SJSA1 (cell line): ENCODE measurements around the gene ARFGAP2. TPM values are rescaled to one million over a fixed set of nuclear protein-coding genes. Genes with fewer than 3 reads are reported as not detected.
"Not testable (repeated sequence)": the region's sequence is repeated elsewhere in the genome, so short reads cannot be mapped to it uniquely, and the experiment has no call there.

Experiments
- DNase-seq, 2 experiments: peaks; one replicate each; pipeline ENCODE4 v3.0.0-alpha.2; 2015 to 2020; ENCODE audit warnings: low spot score in 2 of 2, low read depth in 1 of 2
- H3K27ac ChIP-seq: fragments of 250-450 bp; sonication (Bioruptor Pico); 2 replicates; pipeline ENCODE4 v1.5.1; 2020; ENCODE audit warnings: mild to moderate bottlenecking, moderate library complexity
- H3K27me3 ChIP-seq: fragments of 250-450 bp; sonication (Bioruptor Pico); replicated peaks from 2 replicates; pipeline ENCODE4 v1.5.1; 2020; ENCODE audit warnings: mild to moderate bottlenecking, moderate library complexity
- H3K36me3 ChIP-seq: fragments of 250-450 bp; sonication (Bioruptor Pico); 2 replicates; pipeline ENCODE4 v1.5.1; 2020; ENCODE audit warnings: mild to moderate bottlenecking
- H3K4me1 ChIP-seq: fragments of 250-450 bp; sonication (Bioruptor Pico); replicated peaks from 2 replicates; pipeline ENCODE4 v1.6.1; 2021; ENCODE audit warnings: mild to moderate bottlenecking
- H3K4me3 ChIP-seq: fragments of 250-450 bp; sonication (Bioruptor Pico); 2 replicates; pipeline ENCODE4 v1.5.1; 2020; ENCODE audit warnings: mild to moderate bottlenecking
- H3K9me3 ChIP-seq: fragments of 250-450 bp; sonication (Bioruptor Pico); replicated peaks from 2 replicates; pipeline ENCODE4 v1.5.1; 2020; ENCODE audit warnings: mild to moderate bottlenecking
- total RNA-seq: library from RNA; depleted of rRNA; stranded (reverse); fragments of >200 nt; shearing (Covaris generic); gene quantifications from 2 replicates; pipeline ENCODE4 v1.2.3, GENCODE V29; 2014

The ARFGAP2 gene
- total RNA-seq, 1 experiment from 2014 or later: 134 TPM

- Histone ChIP-seq H3K9me3 (no peaks in the 10 kb centered on the region), H3K27ac (no peak overlapping the region), H3K4me1 (0 out of 2 replicates have a peak, but pooled peaks cover 5% of the 10 kb centered on the region), H3K36me3 (no peaks in the 10 kb centered on the region), H3K4me3 (no peak overlapping the region), H3K27me3 (no peaks in the 10 kb centered on the region)
- DNase-seq: no peak
Measured at GRCh38 chr11:47204637-47204989, 27.9 kb upstream of the ARFGAP2 start.

DNA sequence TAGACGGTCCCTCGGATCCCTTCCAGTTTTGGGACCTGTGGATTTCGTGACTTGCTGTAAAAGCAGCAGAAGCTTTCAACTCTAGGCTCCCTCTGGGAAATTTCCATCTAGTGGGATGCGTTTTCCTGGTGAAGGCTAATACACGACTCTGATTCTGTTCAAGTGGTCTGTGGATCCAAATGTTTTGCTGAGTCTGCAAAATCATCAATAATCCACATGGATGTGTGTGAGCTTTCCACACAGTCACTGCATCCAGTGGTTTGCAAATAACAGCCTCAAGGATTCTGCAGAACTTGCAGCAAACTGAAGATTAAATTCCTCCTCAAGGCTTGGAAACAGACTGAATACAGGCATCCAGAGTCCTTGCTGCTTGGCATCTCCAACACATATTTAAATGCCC, 25.9 kb upstream of the ARFGAP2 start:
- H3K9me3 ChIP-seq: no peaks in the 10 kb centered on the region
- H3K27ac ChIP-seq: no peak overlapping the region
- DNase-seq: no peak
- H3K4me1 ChIP-seq: 0 out of 2 replicates have a peak, but pooled peaks cover 5% of the 10 kb centered on the region
- H3K4me3 ChIP-seq: no peak overlapping the region
- no peaks in the 10 kb centered on the region for H3K27me3 ChIP-seq
- no peaks in the 10 kb centered on the region for H3K36me3 ChIP-seq

- Histone ChIP-seq H3K9me3 (no peaks in the 10 kb centered on the region), H3K4me3 (no peak overlapping the region), H3K4me1 (0 out of 2 replicates have a peak, but pooled peaks cover 5% of the 10 kb centered on the region), H3K27ac (no peak overlapping the region), H3K27me3 (no peaks in the 10 kb centered on the region), H3K36me3 (no peaks in the 10 kb centered on the region)
- DNase-seq: no peak
Measured at GRCh38 chr11:47201015-47201414, 24.3 kb upstream of the ARFGAP2 start.

GRCh38 chr11:47198161-47198560, 21.5 kb upstream of the ARFGAP2 start:
- H3K27ac ChIP-seq, DNase-seq, H3K27me3 ChIP-seq, H3K4me1 ChIP-seq, H3K4me3 ChIP-seq, H3K36me3 ChIP-seq, H3K9me3 ChIP-seq: not testable (repeated sequence)

GRCh38 chr11:47192111-47192510, 15.4 kb upstream of the ARFGAP2 start:
- peaks cover 23% of the 10 kb centered on the region for H3K4me1 ChIP-seq
- no peak overlapping the region for H3K4me3 ChIP-seq
- no peak overlapping the region for H3K27ac ChIP-seq
- H3K27me3 ChIP-seq: no peaks in the 10 kb centered on the region
- no peak for DNase-seq
- H3K36me3 ChIP-seq: no peaks in the 10 kb centered on the region
- no peaks in the 10 kb centered on the region for H3K9me3 ChIP-seq

- H3K27ac ChIP-seq, H3K9me3 ChIP-seq, H3K36me3 ChIP-seq, H3K4me3 ChIP-seq, DNase-seq, H3K27me3 ChIP-seq: not testable (repeated sequence)
- H3K4me1 ChIP-seq: peaks cover 31% of the 10 kb centered on the region
Measured at GRCh38 chr11:47191137-47191536, 14.5 kb upstream of the ARFGAP2 start.

DNA sequence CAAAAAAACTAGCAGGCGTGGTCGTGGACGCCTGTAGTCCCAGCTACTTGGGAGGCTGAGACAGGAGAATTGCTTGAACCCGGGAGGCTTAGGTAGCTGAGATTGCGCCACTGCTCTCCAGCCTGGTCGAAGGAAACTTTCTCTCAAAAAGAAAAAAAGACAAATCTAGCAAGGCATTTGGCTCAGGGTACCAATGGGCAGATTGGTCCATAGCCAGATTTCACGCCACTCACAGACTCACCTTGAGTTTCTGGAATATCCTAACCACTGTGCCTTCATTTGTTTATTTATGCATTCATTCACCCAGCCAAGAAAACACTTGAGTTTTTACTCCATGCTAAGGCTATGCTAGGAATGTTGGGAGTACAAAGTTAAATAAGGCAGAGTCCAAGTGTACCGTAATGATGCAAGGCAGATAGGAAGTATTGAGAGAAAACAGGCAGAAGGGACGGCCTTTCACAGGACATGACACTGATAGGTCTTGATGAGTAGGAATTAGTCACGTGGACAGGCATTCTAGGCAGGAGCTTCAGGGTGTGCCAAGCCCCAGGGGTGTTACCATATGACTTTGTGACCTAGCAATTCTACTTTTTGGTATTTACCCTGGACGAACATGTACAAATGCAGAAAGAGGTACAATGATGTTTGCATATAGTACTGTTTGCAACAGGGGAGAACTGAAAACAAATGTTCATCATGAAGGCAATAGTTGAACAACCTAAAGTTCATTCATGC, 12.6 kb upstream of the ARFGAP2 start:
- no peak overlapping the region for H3K4me3 ChIP-seq
- 0 out of 2 replicates have a peak, but pooled peaks cover 4% of the 10 kb centered on the region for H3K9me3 ChIP-seq
- peak; percentile 75 to 86 for DNase-seq
- H3K36me3 ChIP-seq: peaks cover 6% of the 10 kb centered on the region
- H3K27me3 ChIP-seq: no peaks in the 10 kb centered on the region
- H3K4me1 ChIP-seq: peaks cover 44% of the 10 kb centered on the region
- 0 out of 2 replicates have a peak overlapping the region, but pooled peaks have one; percentile 28 for H3K27ac ChIP-seq

GRCh38 chr11:47188259-47188658, 11.6 kb upstream of the ARFGAP2 start:
- peaks cover 8% of the 10 kb centered on the region for H3K36me3 ChIP-seq
- H3K4me3 ChIP-seq: no peak overlapping the region
- peaks cover 44% of the 10 kb centered on the region for H3K4me1 ChIP-seq
- no peaks in the 10 kb centered on the region for H3K27me3 ChIP-seq
- no peak for DNase-seq
- H3K27ac ChIP-seq: no peak overlapping the region
- H3K9me3 ChIP-seq: 0 out of 2 replicates have a peak, but pooled peaks cover 4% of the 10 kb centered on the region

DNA sequence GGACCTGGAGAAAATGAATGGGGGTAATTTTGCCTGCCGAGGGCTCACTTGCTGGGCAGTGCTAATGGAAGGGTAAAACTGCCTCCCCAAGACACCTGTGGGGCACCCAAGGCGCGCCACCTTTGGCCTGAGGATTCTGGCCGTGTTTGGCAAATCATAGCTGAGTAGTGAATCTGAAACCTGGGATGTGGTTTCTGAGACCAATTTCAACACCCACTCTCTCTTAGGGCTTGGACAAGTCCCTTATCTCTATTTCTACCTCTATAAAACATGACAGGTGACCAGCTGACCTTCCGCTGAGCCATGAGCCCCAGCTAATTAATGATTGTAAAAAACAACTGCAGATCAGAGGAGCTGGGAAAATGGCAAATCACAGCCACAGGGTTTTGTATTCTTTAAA, 11.0 kb upstream of the ARFGAP2 start:
- Histone ChIP-seq H3K27me3 (no peaks in the 10 kb centered on the region), H3K4me1 (peaks cover 44% of the 10 kb centered on the region), H3K27ac (no peak overlapping the region), H3K36me3 (peaks cover 8% of the 10 kb centered on the region), H3K9me3 (0 out of 2 replicates have a peak, but pooled peaks cover 4% of the 10 kb centered on the region), H3K4me3 (peak overlapping the region; percentile 89; the same call in 1 of the 2 replicates)
- DNase-seq: no peak

DNA sequence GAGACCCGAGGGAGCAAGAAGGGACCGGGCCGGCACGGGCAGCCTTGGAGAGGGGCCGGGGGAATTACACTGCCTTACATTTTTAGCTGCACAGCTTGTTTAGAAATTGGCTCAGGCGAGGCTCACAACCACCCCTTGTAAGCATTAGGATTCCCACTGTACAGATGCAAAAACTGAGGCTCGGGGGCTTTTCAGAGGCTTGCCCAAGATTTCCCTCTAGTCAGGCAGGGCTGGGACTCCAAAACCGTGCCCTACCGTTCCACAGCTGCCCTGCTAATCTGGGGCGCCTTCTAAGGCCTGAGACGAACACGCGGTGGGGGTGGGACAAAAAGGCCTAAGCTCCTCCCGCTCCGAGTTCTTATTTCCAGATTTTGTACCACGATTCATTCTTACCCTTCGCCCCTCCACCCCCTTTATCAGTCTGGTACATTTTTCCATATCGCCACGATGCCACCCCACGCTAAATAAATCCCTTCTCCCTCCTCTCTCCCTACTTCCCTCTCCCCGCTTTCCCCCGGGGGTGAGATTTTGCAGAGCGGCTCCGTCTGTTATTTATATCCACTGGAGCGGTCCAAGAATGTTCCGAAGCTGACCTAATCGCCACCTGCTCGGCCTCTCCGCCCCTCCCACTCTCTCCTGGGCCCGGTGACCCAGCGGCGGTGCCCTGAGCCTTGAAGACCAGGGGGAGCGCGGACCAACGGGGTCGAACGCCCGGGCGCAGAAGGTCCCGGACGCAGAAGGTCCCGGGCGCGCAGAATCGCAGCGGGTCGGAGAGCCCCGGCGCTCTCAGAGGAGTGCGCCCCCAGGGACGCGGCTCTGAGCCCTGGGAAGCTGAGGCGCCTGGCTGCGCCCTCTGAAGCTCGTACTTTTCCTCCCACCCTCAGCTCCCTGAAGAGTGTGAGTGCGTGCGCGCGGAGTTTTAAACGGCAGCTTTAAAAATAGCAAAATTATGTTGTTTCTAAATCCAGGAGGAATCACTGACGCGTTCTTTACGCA, 10.3 kb upstream of the ARFGAP2 start:
- peaks cover 8% of the 10 kb centered on the region for H3K36me3 ChIP-seq
- H3K4me1 ChIP-seq: peaks cover 44% of the 10 kb centered on the region
- H3K27ac ChIP-seq: no peak overlapping the region
- peak overlapping the region; percentile 89 for H3K4me3 ChIP-seq
- peak in 1 of 2 experiments; percentile 48 for DNase-seq
- H3K27me3 ChIP-seq: no peaks in the 10 kb centered on the region
- H3K9me3 ChIP-seq: 0 out of 2 replicates have a peak, but pooled peaks cover 4% of the 10 kb centered on the region

DNA sequence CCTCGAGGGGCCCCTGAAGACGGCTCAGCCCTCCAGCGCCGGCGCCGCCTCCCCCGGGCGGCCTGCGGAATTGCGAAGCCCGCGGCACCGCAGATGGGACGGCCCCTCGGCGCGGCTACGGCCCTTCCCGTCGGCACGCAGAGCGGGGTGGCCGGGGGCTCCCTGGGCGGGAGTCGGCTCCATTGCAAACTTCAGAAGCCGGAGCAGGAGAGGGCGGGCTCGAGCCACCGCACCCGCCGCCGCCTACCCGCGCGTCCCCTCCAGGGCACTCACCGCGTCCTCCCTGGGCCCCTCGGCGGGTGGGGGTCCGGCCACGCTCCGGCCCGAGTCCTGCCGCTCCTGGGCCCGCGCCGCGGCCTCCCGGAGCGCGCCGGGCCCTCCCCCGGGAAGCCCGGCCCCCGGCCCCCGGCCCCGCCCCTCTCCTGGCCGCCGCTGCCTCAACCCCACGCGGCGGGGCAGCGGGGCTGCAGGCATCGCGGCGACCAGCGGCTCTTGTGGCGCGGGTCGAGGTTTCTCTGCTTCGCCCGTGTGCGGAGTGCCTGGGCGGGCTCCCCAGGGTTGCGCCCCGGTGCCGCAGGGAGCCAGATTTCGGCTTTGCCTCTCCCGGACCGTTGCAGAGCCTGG, 9.5 kb upstream of the ARFGAP2 start, which contains the start of gene PACSIN3:
TSS of gene PACSIN3 (minus strand) at position 359 of the 624 bp plus-strand sequence. CDS start 3,707 bp downstream, outside the sequence.
- peak within 1 kb of the TSS; percentile 50 for H3K27ac ChIP-seq
- peak; percentile 55 to 62 for DNase-seq
- H3K9me3 ChIP-seq: 0 out of 2 replicates have a peak, but pooled peaks cover 4% of the 10 kb centered on the region
- H3K4me3 ChIP-seq: peak within 1 kb of the TSS; percentile 89
- no peaks in the 10 kb centered on the region for H3K27me3 ChIP-seq
- H3K36me3 ChIP-seq: peaks cover 8% of the 10 kb centered on the region
- peaks cover 44% of the 10 kb centered on the region for H3K4me1 ChIP-seq

DNA sequence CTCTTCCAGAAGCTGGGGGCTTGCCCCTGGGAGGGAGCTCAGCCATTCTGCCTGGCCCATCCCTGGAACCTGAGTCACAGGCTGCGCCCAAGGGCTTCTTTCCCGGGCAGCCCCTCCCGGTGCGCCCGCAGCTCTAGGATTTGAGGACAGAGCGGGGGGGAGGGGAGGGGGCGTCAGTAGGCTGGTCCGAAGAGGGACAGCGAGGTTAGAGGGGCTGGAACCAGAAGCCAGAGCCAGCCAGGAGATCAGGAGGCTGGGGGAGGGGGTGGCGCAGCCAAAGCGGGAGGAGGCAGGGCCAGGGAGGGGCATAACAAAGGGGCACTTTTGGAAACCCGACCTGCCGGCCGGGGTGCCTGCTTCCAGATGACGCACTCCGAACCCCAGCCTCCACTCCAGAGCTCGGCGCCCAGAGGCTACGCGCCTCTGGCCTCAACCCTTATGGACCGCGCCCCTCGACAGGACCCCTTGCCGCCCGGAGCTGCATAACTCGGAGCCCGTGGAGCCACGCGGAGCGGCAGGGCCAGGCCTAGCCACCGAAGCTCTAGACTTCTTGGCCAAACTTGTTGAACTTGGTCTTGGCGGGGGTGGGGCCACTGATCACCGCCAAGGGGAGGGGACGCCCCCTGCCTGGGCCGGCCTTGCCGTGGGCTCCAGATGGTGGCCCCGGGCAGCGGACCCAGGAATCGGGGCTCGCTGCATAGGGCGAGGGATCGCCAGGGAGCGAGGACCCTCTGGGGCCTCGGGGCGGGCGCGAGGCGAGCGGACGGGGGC, 8.8 kb upstream of the ARFGAP2 start:
- DNase-seq: peak in 1 of 2 experiments; percentile 40
- Histone ChIP-seq H3K36me3 (peaks cover 8% of the 10 kb centered on the region), H3K27ac (peak overlapping the region; percentile 50), H3K27me3 (no peaks in the 10 kb centered on the region), H3K4me3 (peak overlapping the region; percentile 89), H3K9me3 (0 out of 2 replicates have a peak, but pooled peaks cover 4% of the 10 kb centered on the region), H3K4me1 (peaks cover 44% of the 10 kb centered on the region)
